WTC11 (cell line): ENCODE results near the gene PAAF1.

Experiments
- ATF2 ChIP-seq: sonication (generic); formaldehyde crosslinking; IDR thresholded peaks from 2 replicates; pipeline ENCODE4 v1.8.1; 2022; ENCODE audit warnings: low read depth, missing genetic modification reagents, borderline replicate concordance
- CBFB ChIP-seq: sonication (generic); formaldehyde crosslinking; IDR thresholded peaks from 2 replicates; pipeline ENCODE4 v1.8.1; 2022; ENCODE audit warnings: mild to moderate bottlenecking, low read depth, missing genetic modification reagents
- CDX4 ChIP-seq: fragments of 250-450 bp; sonication (Bioruptor Pico); IDR thresholded peaks from 2 replicates; pipeline ENCODE4 v1.9.0; 2021; ENCODE audit warnings: moderate library complexity, mild to moderate bottlenecking, inconsistent platforms, borderline replicate concordance
- CREB1 ChIP-seq: sonication (generic); formaldehyde crosslinking; IDR thresholded peaks from 2 replicates; pipeline ENCODE4 v1.8.0; 2023; ENCODE audit warnings: mild to moderate bottlenecking, missing genetic modification reagents
- CTCF ChIP-seq: fragments of 200-600 bp; IDR thresholded peaks from 2 replicates; pipeline ENCODE4 v1.8.0; 2022; ENCODE audit warnings: antibody characterized with exemption
- E2F5 ChIP-seq: sonication (generic); formaldehyde crosslinking; IDR thresholded peaks from 2 replicates; pipeline ENCODE4 v1.8.1; 2022; ENCODE audit warnings: mild to moderate bottlenecking, moderate library complexity, missing genetic modification reagents
- ELF4 ChIP-seq: sonication (generic); formaldehyde crosslinking; IDR thresholded peaks from 2 replicates; pipeline ENCODE4 v1.8.1; 2022; ENCODE audit warnings: low read depth, mild to moderate bottlenecking, moderate library complexity, missing genetic modification reagents
- ESRRA ChIP-seq: sonication (generic); formaldehyde crosslinking; IDR thresholded peaks from 2 replicates; pipeline ENCODE4 v1.8.1; 2022; ENCODE audit warnings: mild to moderate bottlenecking, missing genetic modification reagents, borderline replicate concordance
- HMGXB4 ChIP-seq: sonication (generic); formaldehyde crosslinking; IDR thresholded peaks from 2 replicates; pipeline ENCODE4 v1.8.1; 2023; ENCODE audit warnings: mild to moderate bottlenecking, moderate library complexity, missing genetic modification reagents
- TP53 ChIP-seq: sonication (generic); formaldehyde crosslinking; IDR thresholded peaks from 2 replicates; pipeline ENCODE4 v1.8.1; 2023; ENCODE audit warnings: mild to moderate bottlenecking, missing genetic modification reagents
- ZNF423 ChIP-seq: fragments of 250-450 bp; sonication (Bioruptor Pico); IDR thresholded peaks from 2 replicates; pipeline ENCODE4 v2.1.2; 2022; ENCODE audit warnings: mild to moderate bottlenecking, moderate library complexity

GRCh38 chr11:73931039-73931645, 54.3 kb downstream of the PAAF1 start:
- no peak for TF ChIP-seq CREB1 (CRISPR knock-in tag)
- no peak for TF ChIP-seq CTCF
- no peak for TF ChIP-seq ELF4 (CRISPR knock-in tag)
- no peak for TF ChIP-seq ZNF423
- TF ChIP-seq TP53 (CRISPR knock-in tag) = no peak
- TF ChIP-seq ATF2 = no peak
- no peak for TF ChIP-seq E2F5 (CRISPR knock-in tag)
- TF ChIP-seq ESRRA (CRISPR knock-in tag) = no peak
- TF ChIP-seq CBFB = no peak
- no peak for TF ChIP-seq HMGXB4 (CRISPR knock-in tag)
- TF ChIP-seq CDX4 (CRISPR knock-in tag) = no peak
